Naive thymus-derived CD4-positive, alpha-beta T cell (primary cell): ENCODE results near the gene IGBP1. TPM values are rescaled to one million over a fixed set of nuclear protein-coding genes. Genes with fewer than 3 reads are reported as not detected.
"Not testable (repeated sequence)": the region's sequence is repeated elsewhere in the genome, so short reads cannot be mapped to it uniquely, and the experiment has no call there.

Experiments
- ATAC-seq: fragments of 150-1000 bp; cut with Tn5 transposase; 2 replicates; pipeline ENCODE4 v1.10.0; 2021; ENCODE audit warnings: mild to moderate bottlenecking, moderate library complexity
- CTCF ChIA-PET: fragments of 350-600 bp; sonication (Branson Sonifier 250); formaldehyde crosslinking; loops from one replicate; lab custom pipeline; 2021; ENCODE audit warnings: antibody characterized with exemption; lab: Charles Lee
- POLR2A ChIA-PET: fragments of 350-600 bp; sonication (Branson Sonifier 250); formaldehyde crosslinking; loops from one replicate; lab custom pipeline; 2021; ENCODE audit warnings: antibody characterized with exemption, inconsistent platforms; lab: Charles Lee
- DNase-seq, 9 donors: peaks; one replicate each; pipeline versions ENCODE4 v3.0.0 to v3.0.0-alpha.2; 2020 to 2022; ENCODE audit warnings: mixed read lengths in 1 of 9
- H3K27ac ChIP-seq: one replicate; pipeline ENCODE4 v1.7.0; 2013; ENCODE audit warnings: mild to moderate bottlenecking, low read depth, low read length, moderate library complexity
- H3K27me3 ChIP-seq, 2 donors: one replicate each; pipeline ENCODE4 v1.7.0; 2013; ENCODE audit warnings: low read length in 2 of 2, mild to moderate bottlenecking in 2 of 2, moderate library complexity in 2 of 2; ENCODE audit not compliant: control insufficient read depth in 2 of 2, insufficient read depth in 2 of 2
- H3K36me3 ChIP-seq, 3 experiments: 1 replicate in 2 of 3; 2 replicates in 1 of 3; pipeline ENCODE4 v1.7.0; 2013; ENCODE audit warnings: low read length in 3 of 3, mild to moderate bottlenecking in 3 of 3, moderate library complexity in 1 of 3; ENCODE audit not compliant: insufficient read depth in 3 of 3, control insufficient read depth in 2 of 3
- H3K4me1 ChIP-seq, 2 donors: one replicate each; pipeline ENCODE4 v1.7.0; 2013; ENCODE audit warnings: low read length in 2 of 2, mild to moderate bottlenecking in 2 of 2, moderate library complexity in 1 of 2; ENCODE audit not compliant: control insufficient read depth in 2 of 2, insufficient read depth in 2 of 2
- H3K4me3 ChIP-seq: 2 replicates; pipeline ENCODE4 v1.7.0; 2013; ENCODE audit warnings: mild to moderate bottlenecking, low read length
- H3K9me3 ChIP-seq, 3 experiments: 1 replicate in 2 of 3; 2 replicates in 1 of 3; pipeline ENCODE4 v1.7.0; 2013; ENCODE audit warnings: low read length in 3 of 3; ENCODE audit not compliant: control insufficient read depth in 2 of 3
- H3K27ac Mint-ChIP-seq, 9 donors: one replicate each; pipeline ENCODE4 v1.8.0; 2020 to 2022; ENCODE audit warnings: mixed read lengths in 9 of 9, mild to moderate bottlenecking in 8 of 9, moderate library complexity in 5 of 9, inconsistent platforms in 2 of 9
- H3K27me3 Mint-ChIP-seq, 5 donors: one replicate each; pipeline ENCODE4 v1.8.0; 2021 to 2022; ENCODE audit warnings: mixed read lengths in 5 of 5, mild to moderate bottlenecking in 1 of 5
- H3K36me3 Mint-ChIP-seq, 5 donors: one replicate each; pipeline ENCODE4 v1.8.0; 2020 to 2022; ENCODE audit warnings: mixed read lengths in 5 of 5, mild to moderate bottlenecking in 3 of 5, inconsistent platforms in 1 of 5
- H3K4me1 Mint-ChIP-seq, 7 donors: one replicate each; pipeline ENCODE4 v1.8.0; 2020 to 2022; ENCODE audit warnings: mixed read lengths in 7 of 7, mild to moderate bottlenecking in 3 of 7, inconsistent platforms in 1 of 7
- H3K4me3 Mint-ChIP-seq, 10 donors: one replicate each; pipeline ENCODE4 v1.8.0; 2020 to 2022; ENCODE audit warnings: mild to moderate bottlenecking in 10 of 10, mixed read lengths in 10 of 10, moderate library complexity in 6 of 10, inconsistent platforms in 2 of 10
- H3K9me3 Mint-ChIP-seq, 11 donors: one replicate each; pipeline ENCODE4 v1.8.0; 2020 to 2022; ENCODE audit warnings: mixed read lengths in 11 of 11, mild to moderate bottlenecking in 4 of 11, inconsistent platforms in 1 of 11, moderate library complexity in 1 of 11
- intact Hi-C, 2 donors: fragments of 100-400 bp; cut with micrococcal nuclease; formaldehyde crosslinking; loops; one replicate each; pipeline ENCODE4 v1.15.1; 2023
- polyA plus RNA-seq, 2 donors: library from polyadenylated mRNA; unstranded; fragments of 300-500 nt; fragmentation: Illumina TruSeq; gene quantifications; one replicate each; pipeline ENCODE4 v1.2.3, GENCODE V29; 2021
- total RNA-seq, 6 experiments: library from RNA in 5 of 6; stranded (reverse) in 5 of 6; gene quantifications; 1 replicate in 5 of 6; 2 replicates in 1 of 6; pipeline ENCODE4 v1.2.3 and lab custom pipeline; 2021 to 2026

IGBP1 gene
- total and polyA plus RNA-seq, 7 experiments from 2014 or later: 46.7 to 70.1 (median 63.8) TPM

- Mint-ChIP-seq H3K27me3 (peaks cover 3 to 8% (median 7%) of the 10 kb centered on the region in 5 donors), H3K4me3 (no peak overlapping the region), H3K9me3 (peaks cover 0 to 3% (median 0%) of the 10 kb centered on the region in 11 donors), H3K36me3 (no peaks in the 10 kb centered on the region), H3K27ac (no peak overlapping the region), H3K4me1 (peaks cover 0 to 3% (median 0%) of the 10 kb centered on the region in 7 donors)
- intact Hi-C loops: loop anchor here (2.0 to 5.0 kb wide), 8 partner anchors 63 to 1364 kb away; partner anchors contain the start of gene EFNB1 (in 1 of the 2)
- Histone ChIP-seq H3K4me3 (no peak overlapping the region), H3K27me3 (no peaks in the 10 kb centered on the region), H3K4me1 (no peaks in the 10 kb centered on the region), H3K9me3 (no peaks in the 10 kb centered on the region), H3K36me3 (no peaks in the 10 kb centered on the region), H3K27ac (no peak overlapping the region)
- ATAC-seq (no peak), DNase-seq (no peak)
- ChIA-PET POLR2A (no interaction called here), CTCF (interaction anchor here (0.6 to 1.9 kb wide), 2 partner anchors 536 to 558 kb away, joined by 3 to 8 read pairs; no protein-coding TSS in a partner anchor)
These were observed 37.2 kb upstream of the IGBP1 start for GRCh38 chrX:70096052-70096451.

DNA sequence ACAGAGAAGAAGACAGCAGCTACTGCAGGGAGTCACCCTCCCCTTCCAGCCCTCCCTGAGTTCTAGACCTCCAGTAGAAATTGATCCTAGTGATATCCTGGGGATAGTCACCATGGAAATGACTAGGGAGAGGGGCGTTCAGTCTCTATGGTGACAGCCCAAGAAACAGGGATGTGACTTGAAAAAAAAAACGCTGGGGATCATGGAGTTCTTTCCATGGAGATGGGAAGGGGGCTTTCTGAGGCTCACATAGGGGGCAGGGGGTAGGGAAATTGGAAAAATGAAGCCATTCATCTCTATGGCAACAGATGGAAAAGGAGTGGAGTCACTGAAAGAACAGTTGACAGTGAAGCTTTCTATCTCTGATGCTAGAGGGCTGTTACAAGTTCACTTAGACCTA, 28.0 kb upstream of the IGBP1 start:
- ChIA-PET CTCF (no interaction called here), POLR2A (no interaction called here)
- Mint-ChIP-seq H3K27ac (no peak overlapping the region), H3K4me3 (no peak overlapping the region), H3K4me1 (no peaks in the 10 kb centered on the region), H3K36me3 (no peaks in the 10 kb centered on the region), H3K9me3 (peaks cover 0 to 2% (median 0%) of the 10 kb centered on the region in 11 donors), H3K27me3 (no peaks in the 10 kb centered on the region)
- Histone ChIP-seq H3K27me3 (no peaks in the 10 kb centered on the region), H3K9me3 (no peaks in the 10 kb centered on the region), H3K36me3 (no peaks in the 10 kb centered on the region), H3K4me3 (no peak overlapping the region), H3K4me1 (no peaks in the 10 kb centered on the region), H3K27ac (no peak overlapping the region)
- DNase-seq: no peak
- intact Hi-C loops: no loop called here
- ATAC-seq: no peak

DNA sequence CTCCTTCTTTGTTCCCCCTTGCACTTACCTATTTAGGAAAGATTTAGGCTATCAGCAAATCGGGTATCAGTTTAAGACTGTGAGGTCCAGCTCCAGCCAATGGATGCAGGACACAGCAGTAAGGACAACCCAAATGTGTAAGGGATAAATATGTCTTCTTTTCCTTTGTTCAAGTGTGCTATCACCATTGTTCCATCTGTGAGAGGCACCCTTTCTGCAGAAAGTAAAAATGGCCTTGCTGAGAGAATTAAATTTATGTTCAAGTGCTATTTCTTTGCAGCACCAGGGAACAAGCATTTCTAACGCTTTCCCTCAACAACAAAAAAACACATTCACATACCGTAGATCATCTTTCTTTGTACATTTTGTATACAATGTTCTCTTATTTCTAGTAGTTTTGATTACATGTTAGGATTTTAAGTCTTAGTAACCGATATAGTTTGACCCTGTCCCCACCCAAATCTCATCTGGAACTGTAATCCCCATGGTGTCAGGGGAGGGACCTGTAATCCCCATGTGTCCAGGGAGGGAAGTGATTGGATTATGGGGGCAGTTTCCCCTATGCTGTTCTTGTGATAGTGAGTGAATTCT, 21.7 kb upstream of the IGBP1 start:
- POLR2A ChIA-PET, H3K36me3 ChIP-seq, H3K36me3 Mint-ChIP-seq, H3K27me3 ChIP-seq, H3K4me1 Mint-ChIP-seq, DNase-seq, intact Hi-C loops, H3K4me3 Mint-ChIP-seq, H3K27me3 Mint-ChIP-seq, H3K9me3 ChIP-seq, H3K27ac ChIP-seq, ATAC-seq, CTCF ChIA-PET, H3K4me1 ChIP-seq, H3K4me3 ChIP-seq: not testable (repeated sequence)
- Mint-ChIP-seq H3K9me3 (peaks cover 0 to 21% (median 7%) of the 10 kb centered on the region in 11 donors), H3K27ac (peak overlapping the region in 1 of 9 donors; percentile 23)

- intact Hi-C loops: no loop called here
- ATAC-seq (no peak), DNase-seq (no peak)
- Histone ChIP-seq H3K4me3 (no peak overlapping the region), H3K27ac (no peak overlapping the region), H3K9me3 (no peaks in the 10 kb centered on the region), H3K4me1 (no peaks in the 10 kb centered on the region), H3K27me3 (no peaks in the 10 kb centered on the region), H3K36me3 (no peaks in the 10 kb centered on the region)
- Mint-ChIP-seq H3K4me1 (no peaks in the 10 kb centered on the region), H3K9me3 (peaks cover 0 to 9% (median 4%) of the 10 kb centered on the region in 11 donors), H3K27ac (no peak overlapping the region), H3K36me3 (peaks cover 0 to 4% (median 3%) of the 10 kb centered on the region in 5 donors), H3K27me3 (peaks cover 0 to 7% (median 0%) of the 10 kb centered on the region in 5 donors), H3K4me3 (no peak overlapping the region)
- POLR2A ChIA-PET: no interaction called here
- CTCF ChIA-PET: no interaction called here
These were observed 15.5 kb upstream of the IGBP1 start for GRCh38 chrX:70117738-70118137.

GRCh38 chrX:70123014-70123413, 10.2 kb upstream of the IGBP1 start:
- H3K9me3 Mint-ChIP-seq, H3K27ac Mint-ChIP-seq, H3K27me3 Mint-ChIP-seq, intact Hi-C loops, ATAC-seq, H3K9me3 ChIP-seq, DNase-seq, H3K4me3 ChIP-seq, POLR2A ChIA-PET, H3K4me1 Mint-ChIP-seq, H3K4me3 Mint-ChIP-seq, CTCF ChIA-PET, H3K4me1 ChIP-seq, H3K36me3 ChIP-seq, H3K27me3 ChIP-seq, H3K36me3 Mint-ChIP-seq, H3K27ac ChIP-seq: not testable (repeated sequence)

- peaks cover 0 to 8% (median 0%) of the 10 kb centered on the region in 5 donors for H3K27me3 Mint-ChIP-seq
- intact Hi-C loops: no loop called here
- no peaks in the 10 kb centered on the region for H3K4me1 ChIP-seq
- DNase-seq: no peak
- H3K27me3 ChIP-seq: no peaks in the 10 kb centered on the region
- no peak overlapping the region for H3K4me3 Mint-ChIP-seq
- no peak overlapping the region for H3K27ac ChIP-seq
- no peaks in the 10 kb centered on the region for H3K9me3 ChIP-seq
- no peak overlapping the region for H3K27ac Mint-ChIP-seq
- no peak overlapping the region for H3K4me3 ChIP-seq
- H3K36me3 ChIP-seq: no peaks in the 10 kb centered on the region
- peaks cover 0 to 8% (median 0%) of the 10 kb centered on the region in 7 donors for H3K4me1 Mint-ChIP-seq
- H3K36me3 Mint-ChIP-seq: no peaks in the 10 kb centered on the region
- peaks cover 0 to 8% (median 0%) of the 10 kb centered on the region in 11 donors for H3K9me3 Mint-ChIP-seq
- ChIA-PET POLR2A (no interaction called here), CTCF (no interaction called here)
- ATAC-seq: no peak
These were observed 8.6 kb upstream of the IGBP1 start for GRCh38 chrX:70124678-70125077.

GRCh38 chrX:70128071-70128470, 5.2 kb upstream of the IGBP1 start:
- H3K4me1 ChIP-seq: peaks cover 4 to 9% of the 10 kb centered on the region in 2 donors
- DNase-seq (no peak), ATAC-seq (no peak)
- Mint-ChIP-seq H3K4me1 (peaks cover 0 to 24% (median 10%) of the 10 kb centered on the region in 7 donors), H3K27ac (no peak overlapping the region), H3K9me3 (peaks cover 0 to 3% (median 0%) of the 10 kb centered on the region in 11 donors), H3K4me3 (no peak overlapping the region), H3K27me3 (peaks cover 0 to 8% (median 0%) of the 10 kb centered on the region in 5 donors), H3K36me3 (no peaks in the 10 kb centered on the region)
- no peaks in the 10 kb centered on the region for H3K9me3 ChIP-seq
- ChIA-PET POLR2A (no interaction called here), CTCF (no interaction called here)
- H3K36me3 ChIP-seq: no peaks in the 10 kb centered on the region
- intact Hi-C loops: no loop called here
- H3K27ac ChIP-seq: no peak overlapping the region
- H3K4me3 ChIP-seq: no peak overlapping the region
- H3K27me3 ChIP-seq: no peaks in the 10 kb centered on the region
